Glutamatergic neuron (in vitro differentiated cells): ENCODE measurements around the gene SNX13. TPM values are rescaled to one million over a fixed set of nuclear protein-coding genes. Genes with fewer than 3 reads are reported as not detected.

Experiments used
- DNase-seq: peaks from one replicate; pipeline ENCODE4 v3.0.0; 2022
- H3K27ac Mint-ChIP-seq: one replicate; pipeline ENCODE4 v1.8.0; 2020; ENCODE audit warnings: mild to moderate bottlenecking, mixed read lengths, inconsistent platforms; ENCODE audit not compliant: unreplicated experiment
- H3K27me3 Mint-ChIP-seq: one replicate; pipeline ENCODE4 v1.8.0; 2020; ENCODE audit warnings: mild to moderate bottlenecking, moderate library complexity, mixed read lengths, inconsistent platforms; ENCODE audit not compliant: unreplicated experiment
- H3K36me3 Mint-ChIP-seq: one replicate; pipeline ENCODE4 v1.8.0; 2020; ENCODE audit warnings: mild to moderate bottlenecking, mixed read lengths, inconsistent platforms; ENCODE audit not compliant: unreplicated experiment
- H3K4me1 Mint-ChIP-seq: one replicate; pipeline ENCODE4 v1.8.0; 2020; ENCODE audit warnings: mild to moderate bottlenecking, low read depth, mixed read lengths, inconsistent platforms; ENCODE audit not compliant: unreplicated experiment
- H3K4me3 Mint-ChIP-seq: one replicate; pipeline ENCODE4 v1.8.0; 2020; ENCODE audit warnings: mild to moderate bottlenecking, mixed read lengths, inconsistent platforms; ENCODE audit not compliant: unreplicated experiment
- H3K9me3 Mint-ChIP-seq: one replicate; pipeline ENCODE4 v1.8.0; 2020; ENCODE audit warnings: mild to moderate bottlenecking, moderate library complexity, mixed read lengths, inconsistent platforms; ENCODE audit not compliant: unreplicated experiment
- CTCF ChIP-seq: fragments of 200-600 bp; sonication (generic); IDR thresholded peaks from one replicate; pipeline ENCODE4 v1.5.0; 2021; ENCODE audit not compliant: partially characterized antibody, unreplicated experiment
- long read RNA-seq: library from polyadenylated mRNA; unstranded; transcript quantifications from one replicate; pipeline ENCODE4 v2.0.0, GENCODE V29; 2020; ENCODE audit not compliant: unreplicated experiment
- total RNA-seq: library from RNA; stranded (reverse); fragmentation: NEBNext Ultra II Directional; extraction: Animal tissue kit (Norgen Biotek cat#: 25700); gene quantifications from one replicate; pipeline ENCODE4 v1.2.1, GENCODE V29; 2021; ENCODE audit not compliant: unreplicated experiment

The SNX13 gene
- 29.9 TPM for total RNA-seq
- long read RNA-seq, full-length matches to known transcripts = 2 of 4 reads
- long read RNA-seq, partial matches to known transcripts = 1 of 4 reads
- long read RNA-seq, other reads (novel, unspliced or antisense) = 1 of 4 reads

GRCh38 chr7:17940302-17940883 is at the start of gene SNX13:
SNX13 (minus strand) TSS chr7:17940494; CDS start chr7:17940295, 199 bp downstream.
- TF ChIP-seq CTCF = no peak
- peaks cover 8% of the 10 kb centered on the region for H3K9me3 Mint-ChIP-seq
- H3K36me3 Mint-ChIP-seq = no peaks in the 10 kb centered on the region
- peak; percentile 96 for DNase-seq
- H3K4me3 Mint-ChIP-seq = peak within 1 kb of the TSS; percentile 97
- H3K4me1 Mint-ChIP-seq = peaks cover 11% of the 10 kb centered on the region
- peaks cover 8% of the 10 kb centered on the region for H3K27me3 Mint-ChIP-seq
- H3K27ac Mint-ChIP-seq = peak within 1 kb of the TSS; percentile 94

GRCh38 chr7:17989546-17989945 is 49.3 kb upstream of the SNX13 start:
- H3K4me1 Mint-ChIP-seq = peaks cover 2% of the 10 kb centered on the region
- DNase-seq = no peak
- TF ChIP-seq CTCF = no peak
- no peak overlapping the region for H3K27ac Mint-ChIP-seq
- H3K4me3 Mint-ChIP-seq = no peak overlapping the region
- peaks cover 2% of the 10 kb centered on the region for H3K9me3 Mint-ChIP-seq
- H3K27me3 Mint-ChIP-seq = no peaks in the 10 kb centered on the region
- H3K36me3 Mint-ChIP-seq = no peaks in the 10 kb centered on the region

GRCh38 chr7:17988858-17989257 is 48.6 kb upstream of the SNX13 start:
- H3K9me3 Mint-ChIP-seq = peaks cover 2% of the 10 kb centered on the region
- no peak for TF ChIP-seq CTCF
- no peak overlapping the region for H3K27ac Mint-ChIP-seq
- no peaks in the 10 kb centered on the region for H3K27me3 Mint-ChIP-seq
- DNase-seq = no peak
- no peaks in the 10 kb centered on the region for H3K36me3 Mint-ChIP-seq
- no peaks in the 10 kb centered on the region for H3K4me1 Mint-ChIP-seq
- no peak overlapping the region for H3K4me3 Mint-ChIP-seq

- TF ChIP-seq CTCF = no peak
- no peak overlapping the region for H3K4me3 Mint-ChIP-seq
Observed at GRCh38 chr7:17988141-17988540, 47.8 kb upstream of the SNX13 start.

GRCh38 chr7:17986851-17987250 is 46.6 kb upstream of the SNX13 start:
- peaks cover 2% of the 10 kb centered on the region for H3K27me3 Mint-ChIP-seq
- TF ChIP-seq CTCF = no peak
- no peaks in the 10 kb centered on the region for H3K4me1 Mint-ChIP-seq
- no peaks in the 10 kb centered on the region for H3K36me3 Mint-ChIP-seq
- no peak overlapping the region for H3K4me3 Mint-ChIP-seq
- no peak for DNase-seq
- no peak overlapping the region for H3K27ac Mint-ChIP-seq
- peaks cover 5% of the 10 kb centered on the region for H3K9me3 Mint-ChIP-seq

More at GRCh38 chr7:17988141-17988540, 47.8 kb upstream of the SNX13 start:
- H3K27ac Mint-ChIP-seq = no peak overlapping the region
- no peaks in the 10 kb centered on the region for H3K36me3 Mint-ChIP-seq
- H3K4me1 Mint-ChIP-seq = no peaks in the 10 kb centered on the region
- DNase-seq = no peak
- H3K9me3 Mint-ChIP-seq = peaks cover 2% of the 10 kb centered on the region
- no peaks in the 10 kb centered on the region for H3K27me3 Mint-ChIP-seq
